HG03354 (cell line): ENCODE data around the gene PDGFRB.
"Not testable (repeated sequence)": the region's sequence is repeated elsewhere in the genome, so short reads cannot be mapped to it uniquely, and the experiment has no call there.

ENCODE experiments used
- ATAC-seq: cut with Tn5 transposase; IDR thresholded peaks from one replicate; pipeline ENCODE4 v1.9.1; 2021; ENCODE audit warnings: mild to moderate bottlenecking; ENCODE audit not compliant: unreplicated experiment, poor library complexity, severe bottlenecking

PDGFRB gene

GRCh38 chr5:150105928-150106615 is 49.6 kb downstream of the PDGFRB start:
- ATAC-seq, result no peak

DNA sequence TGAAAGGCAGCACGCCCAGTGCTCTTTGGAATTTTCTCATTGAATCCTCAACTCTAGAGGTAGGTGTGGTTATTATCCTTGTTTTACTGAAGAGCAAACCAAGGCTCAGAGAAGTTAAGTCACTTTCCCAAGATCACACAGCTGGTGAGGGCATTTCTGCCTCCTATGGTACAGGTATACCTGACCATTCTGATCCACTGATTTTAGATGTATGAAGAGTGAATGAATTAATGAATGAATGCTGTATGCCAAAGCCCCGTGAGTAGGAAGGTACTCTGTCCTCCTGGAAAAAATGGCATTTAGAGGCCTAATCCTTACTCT is 51.1 kb downstream of the PDGFRB start:
- no peak for ATAC-seq

- no peak for ATAC-seq
These were observed 51.7 kb downstream of the PDGFRB start for GRCh38 chr5:150103678-150104549.

- ATAC-seq, result no peak
These were observed 54.6 kb downstream of the PDGFRB start for GRCh38 chr5:150101023-150101422.

- ATAC-seq, result no peak
These were observed 58.5 kb downstream of the PDGFRB start for GRCh38 chr5:150097152-150097551.

- no peak for ATAC-seq
These were observed 63.4 kb downstream of the PDGFRB start for GRCh38 chr5:150092159-150092787.

DNA sequence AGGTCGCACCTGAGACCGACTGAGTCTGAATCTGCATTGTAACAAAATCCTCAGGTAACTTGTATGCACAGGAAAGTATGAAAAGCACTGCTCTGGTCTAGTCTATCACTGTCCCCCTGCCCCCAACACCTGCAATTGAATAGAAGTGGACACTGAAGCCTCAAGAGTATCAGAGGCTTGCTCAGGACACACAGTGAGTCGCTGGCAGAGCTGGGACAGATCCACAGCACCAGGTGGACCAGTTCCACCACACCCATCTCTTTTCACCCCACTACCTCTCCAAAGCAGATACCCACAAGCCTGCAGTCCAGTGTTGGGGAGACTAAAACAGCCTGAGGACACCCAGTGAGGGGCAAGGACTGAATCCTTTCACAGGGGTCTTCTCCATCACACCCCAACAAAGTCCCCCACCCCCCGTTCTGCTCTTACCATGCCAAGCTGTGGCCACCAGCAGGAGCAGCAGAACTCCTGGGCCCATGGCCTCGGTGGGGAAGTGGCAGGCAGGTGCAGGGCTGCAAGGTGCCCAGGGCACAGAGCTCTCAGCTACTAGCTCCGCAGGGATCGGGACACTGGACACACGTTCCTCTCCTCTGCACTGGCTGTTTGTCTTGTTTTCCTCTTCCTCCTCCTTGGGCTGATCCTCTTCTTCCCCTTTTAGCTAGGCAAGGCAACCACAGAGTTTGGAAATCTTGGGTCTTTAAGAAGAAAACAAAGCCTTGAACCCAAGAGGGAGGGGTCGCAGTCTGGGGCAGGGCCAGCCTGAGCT is 69.5 kb downstream of the PDGFRB start, which contains the start of gene CSF1R:
CSF1R (minus strand) TSS at position 605 of the 766 bp plus-strand sequence; CDS start at position 478, 127 bp downstream.
- ATAC-seq, result no peak

- no peak for ATAC-seq
These were observed 70.3 kb downstream of the PDGFRB start for GRCh38 chr5:150085191-150085912.

- not testable (repeated sequence) for ATAC-seq
These were observed 70.9 kb downstream of the PDGFRB start for GRCh38 chr5:150084754-150085153.

GRCh38 chr5:150082889-150083288 is 72.8 kb downstream of the PDGFRB start:
- ATAC-seq, result no peak

DNA sequence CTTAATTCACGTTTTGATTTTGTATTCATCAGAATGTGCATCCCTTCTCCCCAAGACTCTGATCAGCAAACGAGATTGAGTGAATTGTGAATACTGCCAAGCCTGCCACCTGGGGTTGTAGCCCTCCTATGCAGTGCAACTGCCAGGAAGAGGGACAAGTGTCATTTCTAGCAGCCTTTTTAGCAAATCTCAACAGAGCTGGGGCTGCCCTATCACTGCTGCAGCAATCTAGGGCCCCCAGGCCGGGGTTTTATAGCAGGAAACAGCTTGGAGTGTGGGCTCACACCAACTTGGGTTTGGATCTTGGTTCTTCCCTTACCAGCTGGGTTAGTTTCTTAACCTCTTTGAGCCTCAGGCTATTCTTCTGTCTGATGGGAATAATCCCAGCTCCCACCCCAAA is 73.3 kb downstream of the PDGFRB start:
- ATAC-seq, result no peak

- peak; percentile 88 for ATAC-seq
These were observed 73.9 kb downstream of the PDGFRB start for GRCh38 chr5:150081541-150082283.

- no peak for ATAC-seq
These were observed 74.8 kb downstream of the PDGFRB start for GRCh38 chr5:150080696-150081435.

- no peak for ATAC-seq
These were observed 75.7 kb downstream of the PDGFRB start for GRCh38 chr5:150079909-150080461.

DNA sequence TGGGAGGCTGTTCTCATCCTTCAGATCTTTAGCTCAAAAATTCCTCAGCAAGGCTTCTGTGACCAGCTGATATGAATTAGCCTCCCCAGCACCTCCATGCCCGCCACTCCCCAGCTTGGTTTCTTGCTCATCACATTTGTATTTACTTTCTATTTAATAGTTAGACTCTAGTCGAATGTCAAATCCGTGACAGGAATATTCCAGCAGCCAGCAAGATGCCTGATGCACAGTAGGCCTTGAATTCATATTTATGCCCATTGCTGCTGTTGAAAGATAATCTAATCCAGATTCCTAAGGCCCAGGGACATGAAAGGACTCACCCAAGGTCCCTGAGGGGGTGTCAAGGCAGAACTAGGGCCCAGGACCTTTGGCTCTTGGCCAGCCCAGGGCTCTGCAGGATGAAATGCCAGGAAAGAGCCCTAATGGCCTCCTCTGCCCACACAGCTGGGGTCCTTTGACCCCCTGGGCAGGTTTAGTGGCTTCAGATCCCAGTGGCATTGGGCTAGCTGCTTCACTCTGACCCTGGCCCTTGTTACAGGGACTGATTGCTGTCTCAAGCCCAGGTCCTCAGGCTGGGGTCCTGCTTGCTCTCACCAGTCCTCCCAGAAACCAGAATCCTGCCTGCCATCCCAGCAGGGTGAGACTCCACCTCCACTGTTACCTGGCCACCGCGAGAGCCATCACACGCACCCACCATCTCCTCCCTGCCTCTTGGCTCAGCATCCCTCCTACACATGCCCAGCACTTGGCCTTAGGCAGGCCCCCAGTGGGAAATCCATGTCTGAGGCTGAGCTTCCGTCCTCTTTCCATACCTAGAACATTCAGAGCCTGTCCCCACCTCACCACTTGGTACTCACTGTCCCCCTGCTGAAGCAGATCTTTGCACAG is 76.6 kb downstream of the PDGFRB start:
- ATAC-seq, result no peak

GRCh38 chr5:150077996-150078801 is 77.4 kb downstream of the PDGFRB start:
- no peak for ATAC-seq
